Activated CD4-positive, alpha-beta T cell treated with anti-CD3 and anti-CD28 coated beads, Interleukin-2, amount 50 U/mL, for 24 hours (primary cell): ENCODE results near the gene DBET.
"Not testable (repeated sequence)": the region's sequence is repeated elsewhere in the genome, so short reads cannot be mapped to it uniquely, and the experiment has no call there.

Experiments
- DNase-seq, 2 donors: peaks; one replicate each; pipeline ENCODE4 v3.0.0-alpha.2; 2020; ENCODE audit warnings: low read depth in 1 of 2, low spot score in 1 of 2

Gene DBET

GRCh38 chr4:190064342-190064741, at the start of gene DBET:
Gene DBET, plus strand, starts transcription at chr4:190064502.
- not testable (repeated sequence) for DNase-seq

GRCh38 chr4:190014771-190015537, 49.3 kb upstream of the DBET start:
- DNase-seq = no peak

- no peak for DNase-seq
These were observed 48.5 kb upstream of the DBET start for GRCh38 chr4:190015538-190016368.

GRCh38 chr4:190016369-190017289, 47.7 kb upstream of the DBET start:
- DNase-seq = no peak

- no peak for DNase-seq
These were observed 46.7 kb upstream of the DBET start for GRCh38 chr4:190017357-190018200.

- DNase-seq = no peak
These were observed 45.9 kb upstream of the DBET start for GRCh38 chr4:190018201-190018920.

- no peak for DNase-seq
These were observed 45.1 kb upstream of the DBET start for GRCh38 chr4:190019023-190019858.

GRCh38 chr4:190019859-190020463, 44.3 kb upstream of the DBET start:
- DNase-seq = not testable (repeated sequence)

- no peak for DNase-seq
These were observed 43.2 kb upstream of the DBET start for GRCh38 chr4:190020790-190021717.

- not testable (repeated sequence) for DNase-seq
These were observed 42.3 kb upstream of the DBET start for GRCh38 chr4:190021973-190022372.

GRCh38 chr4:190022614-190023281, 41.6 kb upstream of the DBET start:
- DNase-seq = not testable (repeated sequence)

- DNase-seq = not testable (repeated sequence)
These were observed 37.1 kb upstream of the DBET start, which contains the start of gene FRG2 for GRCh38 chr4:190027156-190027555. Gene FRG2, minus strand, starts transcription at chr4:190027256. Its CDS starts 52 bp downstream, at chr4:190027204.

- DNase-seq = not testable (repeated sequence)
These were observed 33.0 kb upstream of the DBET start for GRCh38 chr4:190031264-190031663.

GRCh38 chr4:190037704-190038388, 26.5 kb upstream of the DBET start:
- DNase-seq = not testable (repeated sequence)

- DNase-seq = not testable (repeated sequence)
These were observed 23.4 kb upstream of the DBET start for GRCh38 chr4:190040873-190041272.

- DNase-seq = not testable (repeated sequence)
These were observed 16.7 kb upstream of the DBET start for GRCh38 chr4:190047627-190048026.
